ENCODE results near the gene OBI1. TPM values are rescaled to one million over a fixed set of nuclear protein-coding genes. Genes with fewer than 3 reads are reported as not detected.

Gene OBI1
- total RNA-seq, 2 donors from 2014 or later: 7.9 to 20.4 TPM

GRCh38 chr13:78603240-78603957 lies 55.6 kb downstream of the OBI1 start, which contains the start of gene POU4F1:
TSS of gene POU4F1 (minus strand) at chr13:78603552. CDS start at chr13:78603326, 226 bp downstream.
- Histone ChIP-seq H3K4me1 (replicated peaks) (peaks cover 8% of the 10 kb centered on the region), H3K4me3 (peak within 1 kb of the TSS in 1 of 2 donors; percentile 5), H3K36me3 (no peaks in the 10 kb centered on the region), H3K27me3 (replicated peaks; ENCODE audit: insufficient read depth) (peaks cover 71% of the 10 kb centered on the region), H3K27ac (no peak within 1 kb of the TSS), H3K9me3 (no peaks in the 10 kb centered on the region)
- WGBS: 2% methylated on average over 45 of the region's 80 CpGs
- intact Hi-C loops (cut with DNase I): no loop called here
- no peak for TF ChIP-seq CTCF (IDR thresholded peaks at IDR 0.05)
- no peak for TF ChIP-seq POLR2A (IDR thresholded peaks at IDR 0.05)
- no peak for TF ChIP-seq POLR2AphosphoS5 (IDR thresholded peaks at IDR 0.05)
- no peak for DNase-seq (ENCODE audit: low spot score)

DNA sequence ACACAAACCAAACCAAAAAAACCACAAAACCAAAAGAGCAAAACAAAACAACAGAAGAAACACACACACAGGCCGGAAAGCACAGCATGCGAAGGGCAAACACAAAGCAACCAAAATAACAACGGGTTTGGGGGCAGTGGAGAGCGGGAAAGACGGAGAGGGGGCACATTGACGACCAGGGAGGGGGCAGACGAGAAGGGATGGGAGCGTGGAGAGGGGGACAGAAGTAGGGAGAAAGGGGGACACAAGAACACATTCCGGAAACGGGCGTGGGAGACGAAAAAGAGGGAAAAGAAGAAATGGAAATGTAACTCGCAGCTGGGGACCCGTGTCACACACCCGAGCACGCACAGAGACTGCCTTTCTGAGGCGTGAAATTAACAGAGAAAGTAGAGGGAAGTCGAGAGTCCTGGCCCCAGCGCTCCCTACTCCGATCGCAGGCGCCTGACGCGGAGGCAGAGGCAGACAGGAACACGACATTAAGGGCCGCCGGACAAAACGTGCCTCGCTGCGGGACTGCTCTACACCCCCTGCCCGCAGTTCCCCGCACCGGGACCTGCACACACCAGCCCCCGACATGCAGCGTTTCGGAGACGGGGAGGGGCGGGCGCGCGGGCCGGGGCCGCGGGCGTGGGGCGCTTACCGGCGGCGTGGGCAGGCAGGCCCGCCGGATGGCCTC lies 56.3 kb downstream of the OBI1 start:
- intact Hi-C loops (cut with DNase I): no loop called here
- Histone ChIP-seq H3K9me3 (no peaks in the 10 kb centered on the region), H3K4me1 (replicated peaks) (peaks cover 6% of the 10 kb centered on the region), H3K36me3 (no peaks in the 10 kb centered on the region), H3K27ac (no peak overlapping the region), H3K4me3 (peak overlapping the region in 1 of 2 donors; percentile 5), H3K27me3 (replicated peaks; ENCODE audit: insufficient read depth) (peaks cover 69% of the 10 kb centered on the region)
- no peak for TF ChIP-seq CTCF (IDR thresholded peaks at IDR 0.05)
- no peak for TF ChIP-seq POLR2AphosphoS5 (IDR thresholded peaks at IDR 0.05)
- TF ChIP-seq POLR2A (IDR thresholded peaks at IDR 0.05): no peak
- WGBS: 2% methylated on average over 35 of the region's 51 CpGs
- DNase-seq (ENCODE audit: low spot score): no peak

DNA sequence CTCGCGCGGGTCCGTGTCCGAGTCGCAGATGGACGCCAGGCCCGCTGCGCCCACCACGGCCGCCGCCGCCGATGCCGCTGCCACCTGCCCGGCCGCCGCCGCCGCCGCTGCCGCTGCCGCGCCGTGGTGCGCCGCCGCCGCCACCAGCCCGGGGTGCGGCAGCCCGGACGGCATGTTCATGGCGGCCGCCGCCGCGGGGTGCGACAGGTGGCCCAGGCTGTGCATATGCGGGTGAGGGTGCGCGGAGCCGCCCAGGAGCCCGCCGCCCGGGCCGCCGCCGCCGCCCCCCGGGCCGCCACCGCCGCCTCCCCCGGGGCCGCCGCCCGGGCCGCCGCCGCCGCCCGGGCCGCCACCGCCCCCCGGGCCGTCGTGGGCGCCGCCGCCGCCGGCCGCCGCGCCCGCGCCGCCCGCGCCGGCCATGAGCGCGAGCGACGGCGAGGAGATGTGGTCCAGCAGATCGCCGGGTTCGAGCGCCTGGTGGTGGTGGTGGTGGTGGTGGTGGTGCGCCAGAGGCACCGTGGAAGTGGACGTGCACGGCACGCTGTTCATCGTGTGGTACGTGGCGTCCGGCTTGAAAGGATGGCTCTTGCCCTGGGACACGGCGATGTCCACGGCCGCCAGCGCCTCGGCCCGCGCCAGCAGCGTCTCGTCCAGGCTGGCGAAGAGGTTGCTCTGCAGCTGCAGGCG lies 56.9 kb downstream of the OBI1 start:
- WGBS: 3% methylated on average over 23 of the region's 112 CpGs
- intact Hi-C loops (cut with DNase I): no loop called here
- peaks cover 69% of the 10 kb centered on the region for H3K27me3 ChIP-seq (replicated peaks; ENCODE audit: insufficient read depth)
- H3K4me1 ChIP-seq (replicated peaks): peaks cover 4% of the 10 kb centered on the region
- H3K4me3 ChIP-seq: no peak overlapping the region
- no peaks in the 10 kb centered on the region for H3K36me3 ChIP-seq
- no peak overlapping the region for H3K27ac ChIP-seq
- no peak for DNase-seq (ENCODE audit: low spot score)
- TF ChIP-seq POLR2AphosphoS5 (IDR thresholded peaks at IDR 0.05) (no peak), POLR2A (IDR thresholded peaks at IDR 0.05) (no peak), CTCF (IDR thresholded peaks at IDR 0.05) (no peak)
- H3K9me3 ChIP-seq: no peaks in the 10 kb centered on the region

- Histone ChIP-seq H3K27ac (no peak overlapping the region), H3K27me3 (replicated peaks; ENCODE audit: insufficient read depth) (peaks cover 69% of the 10 kb centered on the region), H3K4me1 (replicated peaks) (peaks cover 4% of the 10 kb centered on the region), H3K9me3 (no peaks in the 10 kb centered on the region), H3K4me3 (no peak overlapping the region), H3K36me3 (no peaks in the 10 kb centered on the region)
- no peak for TF ChIP-seq POLR2A (IDR thresholded peaks at IDR 0.05)
- no peak for TF ChIP-seq CTCF (IDR thresholded peaks at IDR 0.05)
- no peak for TF ChIP-seq POLR2AphosphoS5 (IDR thresholded peaks at IDR 0.05)
- DNase-seq (ENCODE audit: low spot score): no peak
- intact Hi-C loops (cut with DNase I): no loop called here
- 4% methylated on average over 38 of the region's 58 CpGs for WGBS
Observed at GRCh38 chr13:78601124-78601873, 57.7 kb downstream of the OBI1 start.
